Panc1 (cell line): Measurements from ENCODE around the gene CLDN7. TPM values are rescaled to one million over a fixed set of nuclear protein-coding genes. Genes with fewer than 3 reads are reported as not detected.

Experiments
- ATAC-seq: fragments of 200-7000 bp; cut with Tn5 transposase; 2 replicates; pipeline ENCODE4 v1.9.1; 2020; ENCODE audit warnings: mild to moderate bottlenecking, moderate library complexity
- BruUV-seq: library from RNA; stranded (reverse); fragments of 400-500 nt; replicated peaks from 2 replicates; lab custom pipeline; 2021; lab: Mats Ljungman, UMichigan
- CTCF ChIA-PET: fragments of 300-600 bp; sonication (Branson Sonifier 250); formaldehyde crosslinking; loops from one replicate; lab custom pipeline; 2022; ENCODE audit warnings: antibody characterized with exemption; lab: Charles Lee
- POLR2A ChIA-PET: fragments of 300-600 bp; sonication (Branson Sonifier 250); formaldehyde crosslinking; loops from one replicate; lab custom pipeline; 2022; ENCODE audit warnings: antibody characterized with exemption; lab: Charles Lee
- DNase-seq: peaks from one replicate; pipeline ENCODE4 v3.0.0-alpha.2; 2010; ENCODE audit warnings: low read depth, low spot score
- H3K27ac ChIP-seq: 2 replicates; pipeline ENCODE4 v1.5.1; 2011; ENCODE audit warnings: mild to moderate bottlenecking, low read length, inconsistent platforms
- H3K27me3 ChIP-seq: fragments of 200-500 bp; sonication (Bioruptor generic); 2 replicates; pipeline ENCODE4 v1.6.0; 2014; ENCODE audit warnings: low read length, inconsistent platforms; ENCODE audit not compliant: control insufficient read depth, insufficient read depth
- H3K36me3 ChIP-seq: fragments of 200-500 bp; sonication (Bioruptor generic); 2 replicates; pipeline ENCODE4 v1.5.1; 2014; ENCODE audit warnings: inconsistent platforms, mild to moderate bottlenecking, low read length, moderate library complexity; ENCODE audit not compliant: control insufficient read depth, insufficient read depth
- H3K4me1 ChIP-seq: 2 replicates; pipeline ENCODE4 v1.5.1; 2011; ENCODE audit warnings: inconsistent platforms, mild to moderate bottlenecking, low read length, moderate library complexity; ENCODE audit not compliant: control insufficient read depth, insufficient read depth
- H3K4me3 ChIP-seq, 2 experiments: 2 replicates each; pipeline ENCODE4 v1.5.1; 2011 to 2012; ENCODE audit warnings: low read depth in 2 of 2, low read length in 2 of 2, mild to moderate bottlenecking in 2 of 2, inconsistent platforms in 1 of 2, moderate library complexity in 1 of 2
- H3K9me3 ChIP-seq: fragments of 200-500 bp; sonication (Bioruptor generic); 2 replicates; pipeline ENCODE4 v1.5.1; 2014; ENCODE audit warnings: low read depth, mild to moderate bottlenecking, inconsistent platforms, low read length, moderate library complexity; ENCODE audit not compliant: control insufficient read depth, insufficient read depth
- CTCF ChIP-seq: fragments of 450-650 bp; IDR thresholded peaks from 2 replicates; pipeline ENCODE4 v1.5.1; 2017; ENCODE audit warnings: mild to moderate bottlenecking
- POLR2AphosphoS5 ChIP-seq: IDR thresholded peaks from 2 replicates; pipeline ENCODE4 v1.6.1; 2012; ENCODE audit warnings: mild to moderate bottlenecking, low read depth, low read length, moderate library complexity
- SIN3A ChIP-seq: IDR thresholded peaks from 2 replicates; pipeline ENCODE4 v1.6.1; 2012; ENCODE audit warnings: low read depth, mild to moderate bottlenecking, low read length, moderate library complexity, borderline replicate concordance; ENCODE audit not compliant: insufficient read depth
- TCF7L2 ChIP-seq: IDR thresholded peaks from 2 replicates; pipeline ENCODE4 v1.6.1; 2011; ENCODE audit warnings: mild to moderate bottlenecking, low read depth, low read length, inconsistent platforms
- in situ Hi-C: cut with HindIII; loops from 2 replicates; pipeline ENCODE4 v1.10.0; 2016; ENCODE audit warnings: low sequenced_read_pairs, low pct_unique_long_range_greater_than_20kb
- intact Hi-C: fragments of 100-400 bp; cut with micrococcal nuclease; formaldehyde crosslinking; loops from one replicate; pipeline ENCODE4 v1.10.0; 2022; ENCODE audit not compliant: unreplicated experiment
- total RNA-seq: library from RNA; stranded (reverse); gene quantifications from one replicate; pipeline ENCODE4 v1.2.1, GENCODE V29; 2021; ENCODE audit not compliant: unreplicated experiment
- TF ChIP-seq, protein P1 (sequence below), 2 experiments: IDR thresholded peaks; 2 replicates each; pipeline ENCODE4 v1.6.1; 2011 to 2012; ENCODE audit warnings: low read depth in 2 of 2, control low read depth in 1 of 2, low read length in 1 of 2, mild to moderate bottlenecking in 1 of 2, moderate library complexity in 1 of 2; ENCODE audit not compliant: insufficient read depth in 1 of 2

The CLDN7 gene
- total RNA-seq, 1 experiment from 2014 or later: 43.1 TPM

GRCh38 chr17:7290685-7291084 is 28.4 kb upstream of the CLDN7 start:
- Histone ChIP-seq H3K4me3 (no peak overlapping the region), H3K27me3 (no peaks in the 10 kb centered on the region), H3K9me3 (no peaks in the 10 kb centered on the region), H3K27ac (no peak overlapping the region), H3K36me3 (no peaks in the 10 kb centered on the region), H3K4me1 (peaks cover 13% of the 10 kb centered on the region)
- ChIA-PET CTCF (no interaction called here), POLR2A (interaction anchor here (0.7 kb wide), 1 partner anchor 39 kb away, joined by 3 read pairs; no protein-coding TSS in a partner anchor)
- intact Hi-C loops: no loop called here
- TF ChIP-seq TCF7L2: no peak
- no peak for TF ChIP-seq POLR2AphosphoS5
- TF ChIP-seq, protein P1, sequence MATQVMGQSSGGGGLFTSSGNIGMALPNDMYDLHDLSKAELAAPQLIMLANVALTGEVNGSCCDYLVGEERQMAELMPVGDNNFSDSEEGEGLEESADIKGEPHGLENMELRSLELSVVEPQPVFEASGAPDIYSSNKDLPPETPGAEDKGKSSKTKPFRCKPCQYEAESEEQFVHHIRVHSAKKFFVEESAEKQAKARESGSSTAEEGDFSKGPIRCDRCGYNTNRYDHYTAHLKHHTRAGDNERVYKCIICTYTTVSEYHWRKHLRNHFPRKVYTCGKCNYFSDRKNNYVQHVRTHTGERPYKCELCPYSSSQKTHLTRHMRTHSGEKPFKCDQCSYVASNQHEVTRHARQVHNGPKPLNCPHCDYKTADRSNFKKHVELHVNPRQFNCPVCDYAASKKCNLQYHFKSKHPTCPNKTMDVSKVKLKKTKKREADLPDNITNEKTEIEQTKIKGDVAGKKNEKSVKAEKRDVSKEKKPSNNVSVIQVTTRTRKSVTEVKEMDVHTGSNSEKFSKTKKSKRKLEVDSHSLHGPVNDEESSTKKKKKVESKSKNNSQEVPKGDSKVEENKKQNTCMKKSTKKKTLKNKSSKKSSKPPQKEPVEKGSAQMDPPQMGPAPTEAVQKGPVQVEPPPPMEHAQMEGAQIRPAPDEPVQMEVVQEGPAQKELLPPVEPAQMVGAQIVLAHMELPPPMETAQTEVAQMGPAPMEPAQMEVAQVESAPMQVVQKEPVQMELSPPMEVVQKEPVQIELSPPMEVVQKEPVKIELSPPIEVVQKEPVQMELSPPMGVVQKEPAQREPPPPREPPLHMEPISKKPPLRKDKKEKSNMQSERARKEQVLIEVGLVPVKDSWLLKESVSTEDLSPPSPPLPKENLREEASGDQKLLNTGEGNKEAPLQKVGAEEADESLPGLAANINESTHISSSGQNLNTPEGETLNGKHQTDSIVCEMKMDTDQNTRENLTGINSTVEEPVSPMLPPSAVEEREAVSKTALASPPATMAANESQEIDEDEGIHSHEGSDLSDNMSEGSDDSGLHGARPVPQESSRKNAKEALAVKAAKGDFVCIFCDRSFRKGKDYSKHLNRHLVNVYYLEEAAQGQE (IDR thresholded peaks at IDR 0.05; ENCODE audit: insufficient read depth in 1 of 2, low read depth in 2 of 2, low read length in 1 of 2): no peak
- ATAC-seq (no peak), DNase-seq (no peak)
- no TSS peak for BruUV-seq
- in situ Hi-C loops: no loop called here

DNA sequence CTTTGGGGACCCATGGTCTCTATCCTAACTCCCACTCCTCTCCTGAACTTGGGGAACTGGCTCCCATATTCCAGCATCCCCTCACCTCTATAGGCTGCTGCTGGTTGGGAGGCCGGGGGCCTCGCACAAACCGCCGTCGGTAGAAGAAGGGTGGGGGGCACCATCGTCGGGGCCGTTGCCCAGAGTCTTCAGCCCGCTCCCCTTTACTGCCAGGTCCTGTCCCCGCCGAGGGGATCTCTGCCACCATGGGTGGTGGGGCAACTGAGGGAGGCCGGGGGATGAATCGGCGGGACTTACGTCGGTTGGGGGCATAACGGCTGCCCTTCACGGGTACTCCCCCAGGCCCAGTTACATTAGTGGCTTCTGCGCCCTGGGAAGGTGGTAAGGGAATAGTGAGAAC is 27.9 kb upstream of the CLDN7 start:
- Histone ChIP-seq H3K36me3 (no peaks in the 10 kb centered on the region), H3K27ac (no peak overlapping the region), H3K27me3 (no peaks in the 10 kb centered on the region), H3K9me3 (no peaks in the 10 kb centered on the region), H3K4me1 (peaks cover 12% of the 10 kb centered on the region), H3K4me3 (no peak overlapping the region)
- no peak for DNase-seq
- TF ChIP-seq CTCF: no peak
- TF ChIP-seq, protein P1 (IDR thresholded peaks at IDR 0.05; ENCODE audit: insufficient read depth in 1 of 2, low read depth in 2 of 2, low read length in 1 of 2): no peak
- no peak for TF ChIP-seq SIN3A
- TF ChIP-seq POLR2AphosphoS5: no peak
- TF ChIP-seq TCF7L2: no peak
- no TSS peak for BruUV-seq
- intact Hi-C loops (no loop called here), in situ Hi-C loops (no loop called here)
- ChIA-PET POLR2A (no interaction called here), CTCF (interaction anchor here (0.6 kb wide), 1 partner anchor 39 kb away, joined by 3 read pairs; the partner anchor contains the start of gene NEURL4)
- no peak for ATAC-seq
